ENCODE results near the gene PHETA2.
"Not testable (repeated sequence)": the region's sequence is repeated elsewhere in the genome, so short reads cannot be mapped to it uniquely, and the experiment has no call there.

Gene PHETA2

GRCh38 chr22:42111798-42112197 is 37.8 kb downstream of the PHETA2 start:
- DNase-seq = no peak

DNA sequence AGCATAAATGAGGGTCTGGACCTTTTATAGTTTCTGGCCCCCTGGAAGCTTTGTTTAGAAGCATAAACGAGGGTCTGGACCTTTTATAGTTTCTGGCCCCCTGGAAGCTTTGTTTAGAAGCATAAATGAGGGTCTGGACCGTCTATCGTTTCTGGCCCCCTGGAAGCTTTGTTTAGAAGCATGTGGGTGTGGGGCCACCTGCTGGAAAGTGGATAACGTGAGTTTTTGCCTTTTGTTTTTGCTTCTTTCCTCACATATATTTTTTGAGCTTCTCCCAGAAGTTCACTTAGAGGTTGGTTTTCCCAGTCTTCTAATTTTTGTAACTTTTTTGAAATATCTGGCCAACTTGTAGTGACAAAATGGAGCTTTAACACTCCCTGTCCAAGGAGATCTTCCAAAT is 38.7 kb downstream of the PHETA2 start:
- DNase-seq = peak; percentile 62

- DNase-seq = peak; percentile 51
Observed at GRCh38 chr22:42114721-42115120, 40.7 kb downstream of the PHETA2 start.

GRCh38 chr22:42115420-42115830 is 41.4 kb downstream of the PHETA2 start:
- DNase-seq = not testable (repeated sequence)

DNA sequence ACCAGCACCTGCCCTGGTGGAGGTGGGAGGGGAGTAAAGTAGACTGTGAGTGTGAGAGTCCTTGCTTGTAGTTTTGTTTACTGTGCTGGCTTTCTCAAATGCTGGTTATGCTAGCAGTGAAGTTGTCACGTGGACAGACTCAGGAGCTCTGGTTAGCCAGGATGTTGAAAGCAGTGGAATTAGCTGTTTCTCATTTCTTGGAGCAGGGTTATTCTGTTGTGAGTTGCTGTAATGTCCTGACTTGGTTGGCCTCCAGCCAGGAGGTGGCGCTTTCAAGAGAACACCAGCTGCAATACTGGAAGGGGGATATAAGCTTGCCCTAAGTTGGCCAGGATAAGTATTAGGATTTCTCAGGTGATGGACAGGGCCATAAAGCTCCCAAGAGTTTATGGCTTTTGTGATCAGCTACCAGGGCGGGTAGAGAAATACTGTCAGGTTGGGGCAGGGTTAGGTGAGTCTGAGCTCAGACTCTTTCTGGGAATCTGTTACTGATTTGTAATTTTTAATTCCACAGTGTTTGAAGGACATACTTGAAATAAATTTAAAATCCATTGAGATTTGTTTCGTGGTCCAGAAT is 42.9 kb downstream of the PHETA2 start:
- DNase-seq = no peak

- peak; percentile 56 for DNase-seq
Observed at GRCh38 chr22:42120231-42121021, 46.4 kb downstream of the PHETA2 start.

DNA sequence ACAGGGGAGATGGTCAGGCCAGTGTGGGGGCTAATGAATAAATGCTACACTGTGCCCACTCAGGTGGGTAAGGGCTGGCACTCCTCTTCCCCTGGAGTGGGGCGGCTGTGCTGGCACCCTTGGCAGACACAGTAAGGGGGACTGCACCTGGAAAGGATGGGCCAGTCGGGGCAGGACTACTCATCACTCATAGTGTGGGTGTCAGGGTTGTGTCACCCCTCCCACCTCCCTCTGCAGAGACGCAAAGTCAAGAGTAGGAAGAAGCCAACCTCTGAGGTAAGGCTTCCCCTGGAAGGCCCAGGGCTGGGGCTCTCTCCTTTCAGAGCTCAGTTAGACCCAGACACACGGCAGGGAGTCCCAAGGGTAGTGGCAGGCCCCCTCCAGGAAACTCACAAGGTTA is 49.5 kb downstream of the PHETA2 start:
- DNase-seq = not testable (repeated sequence)

GRCh38 chr22:42127606-42128005 is 53.6 kb downstream of the PHETA2 start:
- DNase-seq = no peak

GRCh38 chr22:42128007-42128406 is 54.0 kb downstream of the PHETA2 start:
- DNase-seq = not testable (repeated sequence)

Data from hematopoietic multipotent progenitor cell treated with erythropoietin and hydrocortisone succinate and interleukin-3 and kit ligand, for 4 days (in vitro differentiated cells).